ENCODE results near the gene TYRO3.

- TF ChIP-seq CTCF (IDR thresholded peaks at IDR 0.05) (no peak), POLR2A (IDR thresholded peaks at IDR 0.05) (no peak), POLR2AphosphoS5 (IDR thresholded peaks at IDR 0.05) (no peak), EP300 (IDR thresholded peaks at IDR 0.05) (no peak)
Measured at GRCh38 chr15:41594801-41595746, 36.1 kb downstream of the TYRO3 start.
